AG09309 (cell line): Measurements from ENCODE around the gene ITIH6.
"Not testable (repeated sequence)": the region's sequence is repeated elsewhere in the genome, so short reads cannot be mapped to it uniquely, and the experiment has no call there.

Source experiments
- DNase-seq: peaks from one replicate; pipeline ENCODE4 v3.0.0-alpha.2; 2010; ENCODE audit warnings: low read depth
- H3K4me3 ChIP-seq: 2 replicates; pipeline ENCODE4 v1.5.1; 2011; ENCODE audit warnings: mild to moderate bottlenecking, low read depth, low read length, moderate library complexity; ENCODE audit not compliant: control insufficient read depth
- TF ChIP-seq, protein P1 (sequence below): IDR thresholded peaks from 2 replicates; pipeline ENCODE4 v1.5.1; 2011; ENCODE audit warnings: mild to moderate bottlenecking, low read depth, low read length, inconsistent platforms; ENCODE audit not compliant: insufficient read depth, control insufficient read depth; ENCODE audit errors: missing control alignments

ITIH6 gene

DNA sequence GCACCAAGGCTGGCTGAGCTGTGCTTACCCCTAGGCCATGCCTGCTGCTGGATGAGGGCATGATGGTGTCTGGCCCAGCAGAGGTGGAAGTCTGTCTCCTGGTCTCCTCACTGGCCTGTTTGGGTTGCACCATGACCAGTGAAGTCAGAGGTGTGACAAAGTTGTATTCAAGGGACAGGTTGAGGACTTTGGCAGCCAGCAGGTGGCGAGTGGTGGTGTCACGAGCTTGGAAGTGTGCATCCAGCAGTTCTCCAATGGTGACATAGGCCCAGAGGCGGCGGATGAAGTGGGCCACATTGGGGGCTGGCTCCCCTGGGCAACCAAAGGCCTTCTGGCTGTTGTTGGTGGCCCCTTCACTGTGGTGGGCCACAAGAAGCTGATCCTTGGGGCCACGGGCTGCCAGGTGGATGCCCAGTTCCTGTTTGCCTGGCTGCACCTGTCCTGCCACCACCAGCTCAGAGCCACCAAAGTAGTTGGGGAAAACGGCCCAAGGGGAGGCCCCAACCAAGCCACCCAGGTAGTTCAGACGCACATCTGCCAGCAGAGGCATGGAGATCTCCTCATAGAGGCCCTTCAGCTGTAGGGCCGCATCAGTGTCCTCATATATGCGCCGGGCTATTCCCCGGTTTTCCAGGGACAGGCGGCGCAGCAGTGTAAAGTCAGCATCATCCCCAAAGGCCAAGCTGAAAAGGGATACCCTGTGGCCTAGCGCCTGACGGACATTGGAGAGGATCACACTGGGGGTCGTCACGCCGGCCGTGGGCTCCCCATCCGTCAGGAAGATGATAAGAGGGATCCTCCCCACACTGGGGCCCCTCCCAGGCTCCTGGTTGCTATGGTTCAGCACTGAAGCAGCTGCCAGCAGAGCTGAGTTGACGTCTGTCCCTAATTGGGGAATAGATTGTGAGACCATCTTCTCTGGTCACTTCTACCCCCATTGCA, 39.7 kb downstream of the ITIH6 start:
- DNase-seq = no peak
- TF ChIP-seq, protein P1, sequence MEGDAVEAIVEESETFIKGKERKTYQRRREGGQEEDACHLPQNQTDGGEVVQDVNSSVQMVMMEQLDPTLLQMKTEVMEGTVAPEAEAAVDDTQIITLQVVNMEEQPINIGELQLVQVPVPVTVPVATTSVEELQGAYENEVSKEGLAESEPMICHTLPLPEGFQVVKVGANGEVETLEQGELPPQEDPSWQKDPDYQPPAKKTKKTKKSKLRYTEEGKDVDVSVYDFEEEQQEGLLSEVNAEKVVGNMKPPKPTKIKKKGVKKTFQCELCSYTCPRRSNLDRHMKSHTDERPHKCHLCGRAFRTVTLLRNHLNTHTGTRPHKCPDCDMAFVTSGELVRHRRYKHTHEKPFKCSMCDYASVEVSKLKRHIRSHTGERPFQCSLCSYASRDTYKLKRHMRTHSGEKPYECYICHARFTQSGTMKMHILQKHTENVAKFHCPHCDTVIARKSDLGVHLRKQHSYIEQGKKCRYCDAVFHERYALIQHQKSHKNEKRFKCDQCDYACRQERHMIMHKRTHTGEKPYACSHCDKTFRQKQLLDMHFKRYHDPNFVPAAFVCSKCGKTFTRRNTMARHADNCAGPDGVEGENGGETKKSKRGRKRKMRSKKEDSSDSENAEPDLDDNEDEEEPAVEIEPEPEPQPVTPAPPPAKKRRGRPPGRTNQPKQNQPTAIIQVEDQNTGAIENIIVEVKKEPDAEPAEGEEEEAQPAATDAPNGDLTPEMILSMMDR = no peak
- H3K4me3 ChIP-seq = no peak overlapping the region

DNA sequence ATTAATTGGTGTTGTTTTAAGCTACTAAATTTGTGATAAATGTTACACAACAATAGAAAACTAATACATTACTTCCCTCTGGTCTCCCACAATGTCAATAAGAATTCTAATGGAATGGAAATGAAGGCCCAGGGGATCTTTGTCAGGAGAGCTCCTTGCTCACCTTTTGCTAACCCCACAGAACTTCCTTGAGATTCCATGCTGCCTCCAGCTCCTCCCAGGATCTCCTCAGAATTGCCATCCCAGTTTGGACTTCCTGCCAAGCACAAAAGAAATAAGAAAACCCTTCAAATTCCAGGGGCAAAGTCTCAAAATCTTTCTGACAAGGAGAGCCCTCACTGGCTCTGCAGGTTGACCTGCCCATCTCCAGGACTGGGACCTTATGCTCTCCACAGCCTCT, 43.2 kb downstream of the ITIH6 start:
- H3K4me3 ChIP-seq = no peak overlapping the region
- TF ChIP-seq, protein P1 = no peak
- DNase-seq = no peak

DNA sequence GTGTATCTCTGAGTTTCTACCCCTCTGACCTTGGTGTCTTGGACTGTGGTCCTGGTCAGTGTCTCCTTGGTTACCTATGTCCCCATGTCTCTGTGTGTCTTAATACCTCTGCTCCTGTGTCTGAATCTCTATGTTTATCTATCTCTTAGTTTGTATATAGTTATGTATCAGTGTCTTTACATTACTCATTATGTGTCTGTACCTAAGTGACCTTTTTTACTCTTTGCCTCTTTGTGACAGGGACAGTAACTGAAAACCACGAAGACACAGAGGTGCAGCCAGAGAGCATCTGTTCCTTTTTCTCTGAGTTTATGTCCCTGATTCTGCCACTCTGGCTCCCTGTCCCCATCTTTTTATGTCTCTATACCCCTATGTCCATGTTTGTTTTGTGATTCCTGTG, 49.4 kb downstream of the ITIH6 start:
- DNase-seq = no peak
- TF ChIP-seq, protein P1 = no peak
- no peak overlapping the region for H3K4me3 ChIP-seq

DNA sequence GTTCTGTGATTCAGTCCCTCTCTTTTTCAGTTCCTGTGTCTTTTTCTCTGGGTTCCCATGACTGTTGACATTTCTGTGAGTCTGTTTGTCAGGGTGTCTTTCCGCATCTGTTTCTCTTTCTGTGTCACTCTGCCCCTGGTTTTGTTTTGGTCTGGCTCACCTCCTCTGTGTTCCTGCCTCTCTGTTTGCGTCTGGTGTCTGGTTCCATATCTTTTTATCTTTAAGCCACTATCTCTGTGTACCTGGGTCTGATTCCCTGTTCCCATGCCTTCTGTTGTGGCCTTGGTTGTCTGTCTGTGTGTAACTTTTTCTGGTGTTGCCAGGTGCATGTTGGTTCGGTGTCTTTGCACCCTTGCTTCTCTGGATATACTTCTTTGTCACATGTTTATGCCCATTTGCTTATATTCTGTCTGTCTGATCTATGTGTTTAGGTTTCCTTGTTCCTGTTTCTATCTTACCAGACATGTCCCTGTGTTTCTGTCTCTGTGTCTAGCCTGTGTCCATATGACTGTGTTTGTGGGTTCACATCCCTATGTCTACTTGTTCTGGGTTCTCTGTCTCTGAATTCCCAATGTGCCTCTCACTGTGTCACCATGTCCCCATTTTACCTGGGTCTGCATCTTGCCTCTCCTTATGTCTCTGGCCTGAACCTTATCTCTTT, 50.2 kb downstream of the ITIH6 start:
- TF ChIP-seq, protein P1 = no peak
- no peak for DNase-seq
- no peak overlapping the region for H3K4me3 ChIP-seq

DNA sequence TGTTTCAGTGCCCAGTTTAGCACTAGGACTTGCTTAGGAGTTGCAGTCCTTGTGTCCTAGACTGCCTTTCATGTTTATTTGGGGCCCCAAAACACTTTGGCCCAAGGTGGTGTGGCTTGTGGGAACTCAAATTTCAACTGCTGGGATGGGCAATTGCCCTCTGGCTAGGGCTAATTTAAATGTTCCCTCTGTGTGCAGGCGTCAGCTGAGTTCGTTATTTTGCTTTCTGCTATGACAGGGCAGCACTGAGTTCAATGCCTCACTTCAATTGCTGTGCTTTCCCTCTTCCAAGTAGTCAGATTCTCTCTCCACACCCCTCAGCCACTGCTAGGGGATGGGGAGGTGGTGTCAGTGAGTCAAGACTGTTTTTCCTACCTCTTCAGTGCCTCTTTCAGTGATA, 51.1 kb downstream of the ITIH6 start:
- no peak overlapping the region for H3K4me3 ChIP-seq
- no peak for DNase-seq
- TF ChIP-seq, protein P1 = no peak

DNA sequence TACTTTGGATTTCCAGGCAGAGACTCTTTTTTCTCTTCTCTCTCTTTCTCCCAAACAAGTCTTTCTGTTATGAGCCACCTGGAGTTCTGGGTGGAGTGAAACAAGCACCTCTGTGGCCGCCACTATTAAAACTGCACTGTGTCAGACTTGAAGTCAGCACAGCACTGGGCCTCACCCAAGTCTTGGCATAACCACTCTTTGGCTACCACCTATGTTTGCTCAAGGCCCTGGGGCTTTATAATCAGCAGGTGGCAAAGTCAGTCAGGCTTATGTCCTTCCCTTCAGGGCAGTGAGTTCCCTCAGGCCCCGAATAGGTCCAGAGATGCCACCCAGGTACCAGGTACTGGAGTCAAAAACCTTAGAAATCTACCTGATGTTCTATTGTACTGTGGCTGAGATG, 52.4 kb downstream of the ITIH6 start:
- TF ChIP-seq, protein P1 = no peak
- no peak for DNase-seq
- no peak overlapping the region for H3K4me3 ChIP-seq

DNA sequence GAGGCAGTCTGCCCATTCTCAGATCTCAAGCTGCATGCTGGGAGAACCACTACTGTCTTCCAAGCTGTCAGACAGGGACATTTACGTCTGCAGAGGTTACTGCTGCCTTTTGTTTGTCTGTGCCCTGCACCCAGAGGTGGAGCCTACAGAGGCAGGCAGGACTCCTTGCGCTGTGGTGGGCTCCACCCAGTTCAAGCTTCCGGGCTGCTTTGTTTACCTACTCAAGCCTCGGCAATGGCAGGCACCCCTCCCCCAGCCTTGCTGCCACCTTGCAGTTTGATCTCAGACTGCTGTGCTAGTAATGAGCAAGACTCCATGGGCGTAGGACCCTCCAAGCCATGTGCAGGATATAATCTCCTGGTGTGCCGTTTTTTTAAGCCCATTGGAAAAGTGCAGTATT, 59.5 kb downstream of the ITIH6 start:
- DNase-seq, H3K4me3 ChIP-seq: not testable (repeated sequence)

DNA sequence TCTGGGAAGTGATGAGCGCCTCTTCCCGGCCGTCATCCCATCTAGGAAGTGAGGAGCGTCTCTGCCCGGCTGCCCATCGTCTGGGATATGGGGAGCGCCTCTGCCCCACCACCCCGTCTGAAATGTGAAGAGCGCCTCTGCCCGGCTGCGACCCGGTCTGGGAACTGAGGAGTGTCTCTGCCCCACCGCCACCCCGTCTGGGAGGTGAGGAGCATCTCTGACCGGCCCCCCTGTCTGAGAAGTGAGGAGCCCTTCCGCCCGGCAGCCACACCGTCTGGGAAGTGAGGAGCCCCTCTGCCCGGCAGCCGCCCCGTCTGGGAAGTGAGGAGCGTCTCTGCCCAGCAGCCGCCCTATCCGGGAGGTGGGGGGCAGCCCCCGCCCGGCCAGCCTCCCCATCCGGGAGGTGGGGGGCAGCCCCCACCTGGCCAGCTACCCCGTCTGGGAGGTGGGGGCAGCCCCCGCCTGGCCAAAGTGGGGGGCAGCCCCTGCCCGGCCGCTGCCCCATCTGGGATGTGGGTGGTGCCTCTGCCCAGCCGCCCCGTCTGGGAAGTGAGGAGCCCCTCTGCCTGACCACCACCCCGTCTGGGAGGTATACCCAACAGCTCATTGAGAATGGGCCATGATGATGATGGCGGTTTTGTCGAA, 61.6 kb downstream of the ITIH6 start:
- not testable (repeated sequence) for DNase-seq, H3K4me3 ChIP-seq
